K562 (cell line): ENCODE results near the gene CLK3. TPM values are rescaled to one million over a fixed set of nuclear protein-coding genes. Genes with fewer than 3 reads are reported as not detected.

Experiments used
- ATAC-seq: fragments of 200-7000 bp; cut with Tn5 transposase; 3 replicates; pipeline ENCODE4 v1.9.1; 2020; ENCODE audit warnings: moderate library complexity
- BruUV-seq: library from RNA; stranded (reverse); fragments of 400-500 nt; replicated peaks from 2 replicates; lab custom pipeline; 2021; lab: Mats Ljungman, UMichigan
- CTCF ChIA-PET: fragments of 300-600 bp; formaldehyde crosslinking; extraction: SDS; loops from one replicate; lab custom pipeline; 2021; ENCODE audit warnings: low intra/inter-chr PET ratio; lab: Yijun Ruan, JAX
- POLR2A ChIA-PET: fragments of 300-600, 350-650 bp; sonication (Branson Sonifier 250); formaldehyde crosslinking; extraction: SDS; loops from one replicate; lab custom pipeline; 2021; ENCODE audit warnings: antibody characterized with exemption, inconsistent platforms; lab: Yijun Ruan, JAX
- DNase-seq, 4 experiments: peaks; one replicate each; pipeline versions ENCODE4 v3.0.0 to v3.0.0-alpha.2; 2011 to 2018; ENCODE audit warnings: low spot score in 3 of 4, mixed read lengths in 3 of 4; ENCODE audit errors: extremely low read depth in 1 of 4
- FAIRE-seq: peaks from 2 replicates; lab custom pipeline; 2011; peaks lifted over from hg19 to GRCh38; lab: Jason Lieb, UNC
- H2AFZ ChIP-seq: 2 replicates; pipeline ENCODE4 v1.6.0; 2011; ENCODE audit warnings: low read depth, low read length, control low read depth, inconsistent platforms
- H3K27ac ChIP-seq: fragments of 200-600 bp; 3 replicates; pipeline ENCODE4 v1.8.0; 2011; ENCODE audit warnings: low read depth, mild to moderate bottlenecking, control low read depth, inconsistent platforms, low read length, moderate library complexity, mixed read lengths; ENCODE audit errors: extremely low read depth
- H3K27me3 ChIP-seq, 2 experiments: fragments of 300-600 bp in 1 of 2; 2 replicates in 1 of 2; 3 replicates in 1 of 2; pipeline versions ENCODE4 v1.6.0 to v1.8.0; 2011; ENCODE audit warnings: inconsistent platforms in 2 of 2, low read length in 2 of 2, mild to moderate bottlenecking in 1 of 2, mixed read lengths in 1 of 2, moderate library complexity in 1 of 2; ENCODE audit not compliant: control insufficient read depth in 2 of 2, insufficient read depth in 2 of 2
- H3K36me3 ChIP-seq: fragments of 300-600 bp; 3 replicates; pipeline ENCODE4 v1.8.0; 2011; ENCODE audit warnings: mild to moderate bottlenecking, low read length, inconsistent platforms; ENCODE audit not compliant: control insufficient read depth, insufficient read depth
- H3K4me1 ChIP-seq, 2 experiments: fragments of 200-600 bp in 1 of 2; replicated peaks in 1 of 2; 2 replicates in 1 of 2; 3 replicates in 1 of 2; pipeline versions ENCODE4 v1.5.1 to v1.8.0; 2011; ENCODE audit warnings: inconsistent platforms in 2 of 2, low read length in 2 of 2, mild to moderate bottlenecking in 1 of 2, mixed read lengths in 1 of 2, moderate library complexity in 1 of 2; ENCODE audit not compliant: control insufficient read depth in 2 of 2, insufficient read depth in 2 of 2
- H3K4me2 ChIP-seq: 2 replicates; pipeline ENCODE4 v1.6.1; 2011; ENCODE audit warnings: low read length, control low read depth, inconsistent platforms, mixed read lengths; ENCODE audit not compliant: insufficient read depth
- H3K4me3 ChIP-seq: fragments of 200-600 bp; sonication (generic), shearing (Covaris generic); 2 replicates; pipeline ENCODE4 v1.5.1; 2016; ENCODE audit warnings: control low read depth, inconsistent platforms
- H3K79me2 ChIP-seq: fragments of 200-600 bp; 3 replicates; pipeline ENCODE4 v1.8.0; 2011; ENCODE audit warnings: low read length, inconsistent platforms; ENCODE audit not compliant: control insufficient read depth, insufficient read depth
- H3K9ac ChIP-seq, 2 experiments: 2 replicates each; pipeline versions ENCODE4 v1.6.0 to v1.6.1; 2011; ENCODE audit warnings: low read depth in 2 of 2, low read length in 2 of 2, control low read depth in 1 of 2, inconsistent platforms in 1 of 2, mild to moderate bottlenecking in 1 of 2, mixed read lengths in 1 of 2; ENCODE audit not compliant: insufficient read depth in 1 of 2
- H3K9me1 ChIP-seq: one replicate; pipeline ENCODE4 v1.6.0; 2011; ENCODE audit warnings: inconsistent platforms, mild to moderate bottlenecking, low read length, moderate library complexity; ENCODE audit not compliant: control insufficient read depth, insufficient read depth
- H3K9me3 ChIP-seq: replicated peaks from 2 replicates; pipeline ENCODE4 v1.5.1; 2011; ENCODE audit warnings: low read depth, low read length, inconsistent platforms; ENCODE audit not compliant: control insufficient read depth, insufficient read depth
- H4K20me1 ChIP-seq: replicated peaks from 2 replicates; pipeline ENCODE4 v1.6.1; 2011; ENCODE audit warnings: low read length, inconsistent platforms, mixed read lengths; ENCODE audit not compliant: control insufficient read depth, insufficient read depth
- CBX2 ChIP-seq: fragments of 200-600 bp; sonication (generic); IDR thresholded peaks from one replicate; pipeline ENCODE4 v1.6.1; 2012; ENCODE audit warnings: mild to moderate bottlenecking, low read length, inconsistent platforms; ENCODE audit not compliant: insufficient read depth, poor library complexity, severe bottlenecking
- FOS ChIP-seq: IDR thresholded peaks from 3 replicates; pipeline ENCODE4 v1.6.1; 2011; ENCODE audit not compliant: insufficient read length; ENCODE audit errors: extremely low read depth
- GABPB2 ChIP-seq: fragments of 250-450 bp; sonication (Bioruptor Pico); conservative IDR thresholded peaks from 2 replicates; pipeline ENCODE4 v1.5.1; 2021; ENCODE audit warnings: mild to moderate bottlenecking
- IRF2 ChIP-seq: sonication (generic); formaldehyde crosslinking; IDR thresholded peaks from 2 replicates; pipeline ENCODE4 v1.8.1; 2022; ENCODE audit warnings: mild to moderate bottlenecking, missing genetic modification reagents
- KAT2B ChIP-seq: IDR thresholded peaks from one replicate; pipeline ENCODE4 v1.6.1; 2012; ENCODE audit warnings: low read depth, mild to moderate bottlenecking, control low read depth, inconsistent platforms, low read length, moderate library complexity
- KDM4B ChIP-seq, 2 experiments: fragments of 450-650 bp in 1 of 2; sonication (generic) in 1 of 2; IDR thresholded peaks; 2 replicates each; pipeline ENCODE4 v1.6.1; 2016 to 2017; ENCODE audit warnings: borderline replicate concordance in 2 of 2, antibody characterized with exemption in 1 of 2, low read depth in 1 of 2, mild to moderate bottlenecking in 1 of 2
- MTA2 ChIP-seq: fragments of 450-650 bp; IDR thresholded peaks from 2 replicates; pipeline ENCODE4 v1.6.1; 2016; ENCODE audit warnings: low read depth
- SRSF3 ChIP-seq: fragments of 200-400 bp; formaldehyde crosslinking; IDR thresholded peaks from 2 replicates; pipeline ENCODE4 v1.6.1; 2016; ENCODE audit warnings: mild to moderate bottlenecking, low read length, moderate library complexity; ENCODE audit not compliant: insufficient read depth
- VEZF1 ChIP-seq: fragments of 200-800 bp; sonication (Bioruptor generic); IDR thresholded peaks from 2 replicates; pipeline ENCODE4 v1.6.1; 2017; ENCODE audit warnings: missing genetic modification characterization, missing compliant biosample characterization
- ZBTB43 ChIP-seq: sonication (generic); formaldehyde crosslinking; IDR thresholded peaks from 2 replicates; pipeline ENCODE4 v1.8.0; 2023; ENCODE audit warnings: mild to moderate bottlenecking, missing genetic modification reagents
- ZKSCAN1 ChIP-seq: fragments of 150-350 bp; IDR thresholded peaks from 2 replicates; pipeline ENCODE4 v1.6.1; 2016; ENCODE audit warnings: low read depth, low read length
- ZNF263 ChIP-seq: sonication (generic); formaldehyde crosslinking; IDR thresholded peaks from 2 replicates; pipeline ENCODE4 v1.8.0; 2022; ENCODE audit warnings: mild to moderate bottlenecking, missing genetic modification reagents, borderline replicate concordance
- ZNF445 ChIP-seq: fragments of 250-450 bp; sonication (Bioruptor Pico); IDR thresholded peaks from 2 replicates; pipeline ENCODE4 v1.4.0; 2020; ENCODE audit warnings: low read depth, mild to moderate bottlenecking, moderate library complexity
- ZNF79 ChIP-seq: fragments of 250-450 bp; sonication (Bioruptor Pico); IDR thresholded peaks from 2 replicates; pipeline ENCODE4 v1.4.0; 2020; ENCODE audit warnings: low read depth, mild to moderate bottlenecking, moderate library complexity
- WGBS: fragments of 100-300 bp; shearing (Covaris generic); methylation state at CpG from one replicate; pipeline ENCODE4 v1.1.6; 2016; ENCODE audit warnings: low coverage, mixed read lengths; ENCODE audit not compliant: insufficient coverage; ENCODE audit errors: missing lambda C conversion rate; 5-methylcytosine and 5-hydroxymethylcytosine counted together
- in situ Hi-C: fragments of 300-500 bp; cut with MboI; formaldehyde crosslinking; loops from 4 replicates; pipeline ENCODE4 v1.15.0; 2018; ENCODE audit warnings: inconsistent platforms, mixed read lengths
- intact Hi-C: fragments of 100-400 bp; cut with micrococcal nuclease; formaldehyde crosslinking; loops from 2 replicates; pipeline ENCODE4 v1.14.2; 2022
- polyA plus RNA-seq, 8 experiments: library from polyadenylated mRNA; depleted of rRNA in 4 of 8; stranded (reverse) in 5 of 8; unstranded in 3 of 8; fragments of >200 nt; fragmentation: Nextera tagmentation in 2 of 8; fragmentation: Illumina TruSeq in 1 of 8; extraction: Ambion mirVana in 2 of 8; extraction: Trizol in 1 of 8; gene quantifications; 2 replicates each; pipeline versions ENCODE4 v1.2.1 to v1.2.3, GENCODE V29; 2011 to 2014; ENCODE audit warnings: inconsistent platforms in 1 of 8, missing spikeins in 1 of 8
- total RNA-seq, 7 experiments: library from RNA; depleted of rRNA in 6 of 7; stranded (reverse); fragments of >200 nt in 6 of 7; fragmentation: Illumina TruSeq in 2 of 7; extraction: Trizol in 2 of 7; gene quantifications; 2 replicates each; pipeline versions ENCODE4 v1.2.1 to v1.2.3, GENCODE V29; 2011 to 2021; ENCODE audit warnings: low replicate concordance in 1 of 7
- TF ChIP-seq, protein P1 (sequence below): fragments of 150-350 bp; IDR thresholded peaks from 2 replicates; pipeline ENCODE4 v1.6.1; 2014; ENCODE audit warnings: low read depth, mild to moderate bottlenecking, low read length, borderline replicate concordance

CLK3 gene
- total and polyA plus RNA-seq, 9 of the 15 experiments (the other 6 are each of a cell fraction or from before 2014, with no cell fraction given), result 1.2 to 95.2 (median 51.7) TPM

GRCh38 chr15:74610302-74610951 lies 5.2 kb upstream of the CLK3 start:
- no TSS peak for BruUV-seq
- Histone ChIP-seq H3K9me1 (no peaks in the 10 kb centered on the region), H3K4me1 (peaks cover 17 to 51% of the 10 kb centered on the region in 2 experiments), H3K4me2 (peak overlapping the region; percentile 22; the same call in 1 of the 2 replicates), H3K36me3 (no peaks in the 10 kb centered on the region), H3K4me3 (no peak overlapping the region), H3K27me3 (peaks cover 0 to 11% of the 10 kb centered on the region in 2 experiments; a peak in 2 of 5 replicates), H3K9ac (peak overlapping the region in 1 of 2 experiments; percentile 15; a peak in 2 of 4 replicates), H2AFZ (no peak overlapping the region), H3K79me2 (peaks cover 6% of the 10 kb centered on the region; the same call in 1 of the 3 replicates), H4K20me1 (peaks cover 15% of the 10 kb centered on the region), H3K9me3 (no peaks in the 10 kb centered on the region), H3K27ac (no peak overlapping the region; the same call in 2 of the 3 replicates)
- 2% methylated on average over 7 of the region's 7 CpGs for WGBS
- in situ Hi-C loops (loop anchor here (5.0 kb wide), 1 partner anchor 63 kb away; no protein-coding TSS in a partner anchor), intact Hi-C loops (loop anchor here (1.0 to 10.0 kb wide), 3 partner anchors 64 to 616 kb away; partner anchors contain the start of genes PML, STOML1 and UBL7)
- FAIRE-seq (peak; percentile 97), DNase-seq (peak; percentile 91 to 94 (median 92)), ATAC-seq (peak; percentile 64)
- ChIA-PET CTCF (no interaction called here), POLR2A (interaction anchor here (0.6 to 9.7 kb wide), 8 partner anchors 9 to 286 kb away, joined by 3 to 111 read pairs (median 3); partner anchors contain the start of gene ARID3B)
- TF ChIP-seq, protein P1, sequence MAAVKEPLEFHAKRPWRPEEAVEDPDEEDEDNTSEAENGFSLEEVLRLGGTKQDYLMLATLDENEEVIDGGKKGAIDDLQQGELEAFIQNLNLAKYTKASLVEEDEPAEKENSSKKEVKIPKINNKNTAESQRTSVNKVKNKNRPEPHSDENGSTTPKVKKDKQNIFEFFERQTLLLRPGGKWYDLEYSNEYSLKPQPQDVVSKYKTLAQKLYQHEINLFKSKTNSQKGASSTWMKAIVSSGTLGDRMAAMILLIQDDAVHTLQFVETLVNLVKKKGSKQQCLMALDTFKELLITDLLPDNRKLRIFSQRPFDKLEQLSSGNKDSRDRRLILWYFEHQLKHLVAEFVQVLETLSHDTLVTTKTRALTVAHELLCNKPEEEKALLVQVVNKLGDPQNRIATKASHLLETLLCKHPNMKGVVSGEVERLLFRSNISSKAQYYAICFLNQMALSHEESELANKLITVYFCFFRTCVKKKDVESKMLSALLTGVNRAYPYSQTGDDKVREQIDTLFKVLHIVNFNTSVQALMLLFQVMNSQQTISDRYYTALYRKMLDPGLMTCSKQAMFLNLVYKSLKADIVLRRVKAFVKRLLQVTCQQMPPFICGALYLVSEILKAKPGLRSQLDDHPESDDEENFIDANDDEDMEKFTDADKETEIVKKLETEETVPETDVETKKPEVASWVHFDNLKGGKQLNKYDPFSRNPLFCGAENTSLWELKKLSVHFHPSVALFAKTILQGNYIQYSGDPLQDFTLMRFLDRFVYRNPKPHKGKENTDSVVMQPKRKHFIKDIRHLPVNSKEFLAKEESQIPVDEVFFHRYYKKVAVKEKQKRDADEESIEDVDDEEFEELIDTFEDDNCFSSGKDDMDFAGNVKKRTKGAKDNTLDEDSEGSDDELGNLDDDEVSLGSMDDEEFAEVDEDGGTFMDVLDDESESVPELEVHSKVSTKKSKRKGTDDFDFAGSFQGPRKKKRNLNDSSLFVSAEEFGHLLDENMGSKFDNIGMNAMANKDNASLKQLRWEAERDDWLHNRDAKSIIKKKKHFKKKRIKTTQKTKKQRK, result no peak
- no peak for TF ChIP-seq ZBTB43 (CRISPR knock-in tag)
- TF ChIP-seq IRF2, result no peak
- TF ChIP-seq ZNF445 (CRISPR knock-in tag), result no peak
- no peak for TF ChIP-seq ZNF79 (CRISPR knock-in tag)
- TF ChIP-seq ZNF263 (CRISPR knock-in tag), result peak; percentile 99
- TF ChIP-seq SRSF3, result no peak
- TF ChIP-seq ZKSCAN1, result peak; percentile 51; the same call in 1 of the 2 replicates
- no peak for TF ChIP-seq FOS
- TF ChIP-seq VEZF1 (CRISPR knock-in tag), result peak; percentile 67
- TF ChIP-seq KDM4B (IDR thresholded peaks at IDR 0.05; ENCODE audit: borderline replicate concordance in 2 of 2, low read depth in 1 of 2), result no peak
- TF ChIP-seq KAT2B, result no peak
- peak; percentile 96 for TF ChIP-seq MTA2
- no peak for TF ChIP-seq GABPB2
- TF ChIP-seq CBX2, result no peak
